ENCODE measurements around the gene DYTN.

The DYTN gene, protein sequence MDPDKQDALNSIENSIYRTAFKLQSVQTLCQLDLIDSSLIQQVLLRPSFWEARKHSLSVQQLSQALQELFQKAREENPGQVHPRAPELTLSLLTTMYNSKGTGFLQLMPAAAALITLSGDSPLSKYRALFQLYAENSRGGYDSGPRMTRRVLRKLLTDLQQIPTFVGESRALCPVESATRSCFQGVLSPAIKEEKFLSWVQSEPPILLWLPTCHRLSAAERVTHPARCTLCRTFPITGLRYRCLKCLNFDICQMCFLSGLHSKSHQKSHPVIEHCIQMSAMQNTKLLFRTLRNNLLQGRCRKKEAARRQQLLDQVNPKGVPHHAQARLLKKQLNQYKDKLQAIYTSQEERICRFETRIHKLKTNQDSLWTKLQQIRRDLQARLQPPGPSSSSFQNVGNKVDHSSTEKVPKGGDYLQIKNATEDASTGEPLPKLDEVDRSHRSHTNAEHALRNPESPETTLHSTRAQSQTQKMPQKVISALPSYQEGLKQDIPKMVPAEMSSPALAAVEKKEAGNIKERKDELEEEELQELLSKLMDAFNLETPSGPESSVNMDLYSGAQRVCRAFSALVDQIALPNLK

DNA sequence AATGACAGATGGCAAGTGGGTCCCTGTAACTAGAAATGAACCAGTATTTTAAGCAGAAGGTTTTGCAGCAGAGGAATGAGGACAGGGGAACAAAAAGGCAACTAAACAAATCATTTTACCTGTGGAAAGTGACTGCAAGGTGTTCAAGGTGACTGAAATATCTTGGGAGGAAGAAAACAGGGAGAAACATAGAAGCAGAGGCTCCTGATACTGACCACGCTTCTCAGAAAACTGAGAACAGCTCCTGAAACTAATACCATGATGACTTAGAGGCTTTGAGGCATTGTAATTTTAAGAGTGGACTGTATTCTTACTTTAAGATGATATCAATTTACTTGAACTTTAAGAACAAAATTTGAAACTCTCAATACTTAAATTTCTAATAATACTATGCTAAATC is at the start of gene DYTN:
TSS of gene DYTN (minus strand) at position 101 of the 400 bp plus-strand sequence. CDS start 117 bp downstream, outside the sequence.
- no peak within 1 kb of the TSS for H3K27ac ChIP-seq
- DNase-seq (ENCODE audit: low spot score), result no peak
- ChIA-PET CTCF (no interaction called here), POLR2A (ENCODE audit: low non-redundant PET) (no interaction called here)
- TF ChIP-seq, protein P1, sequence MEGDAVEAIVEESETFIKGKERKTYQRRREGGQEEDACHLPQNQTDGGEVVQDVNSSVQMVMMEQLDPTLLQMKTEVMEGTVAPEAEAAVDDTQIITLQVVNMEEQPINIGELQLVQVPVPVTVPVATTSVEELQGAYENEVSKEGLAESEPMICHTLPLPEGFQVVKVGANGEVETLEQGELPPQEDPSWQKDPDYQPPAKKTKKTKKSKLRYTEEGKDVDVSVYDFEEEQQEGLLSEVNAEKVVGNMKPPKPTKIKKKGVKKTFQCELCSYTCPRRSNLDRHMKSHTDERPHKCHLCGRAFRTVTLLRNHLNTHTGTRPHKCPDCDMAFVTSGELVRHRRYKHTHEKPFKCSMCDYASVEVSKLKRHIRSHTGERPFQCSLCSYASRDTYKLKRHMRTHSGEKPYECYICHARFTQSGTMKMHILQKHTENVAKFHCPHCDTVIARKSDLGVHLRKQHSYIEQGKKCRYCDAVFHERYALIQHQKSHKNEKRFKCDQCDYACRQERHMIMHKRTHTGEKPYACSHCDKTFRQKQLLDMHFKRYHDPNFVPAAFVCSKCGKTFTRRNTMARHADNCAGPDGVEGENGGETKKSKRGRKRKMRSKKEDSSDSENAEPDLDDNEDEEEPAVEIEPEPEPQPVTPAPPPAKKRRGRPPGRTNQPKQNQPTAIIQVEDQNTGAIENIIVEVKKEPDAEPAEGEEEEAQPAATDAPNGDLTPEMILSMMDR (conservative IDR thresholded peaks at IDR 0.05; ENCODE audit: low read depth), result no peak

DNA sequence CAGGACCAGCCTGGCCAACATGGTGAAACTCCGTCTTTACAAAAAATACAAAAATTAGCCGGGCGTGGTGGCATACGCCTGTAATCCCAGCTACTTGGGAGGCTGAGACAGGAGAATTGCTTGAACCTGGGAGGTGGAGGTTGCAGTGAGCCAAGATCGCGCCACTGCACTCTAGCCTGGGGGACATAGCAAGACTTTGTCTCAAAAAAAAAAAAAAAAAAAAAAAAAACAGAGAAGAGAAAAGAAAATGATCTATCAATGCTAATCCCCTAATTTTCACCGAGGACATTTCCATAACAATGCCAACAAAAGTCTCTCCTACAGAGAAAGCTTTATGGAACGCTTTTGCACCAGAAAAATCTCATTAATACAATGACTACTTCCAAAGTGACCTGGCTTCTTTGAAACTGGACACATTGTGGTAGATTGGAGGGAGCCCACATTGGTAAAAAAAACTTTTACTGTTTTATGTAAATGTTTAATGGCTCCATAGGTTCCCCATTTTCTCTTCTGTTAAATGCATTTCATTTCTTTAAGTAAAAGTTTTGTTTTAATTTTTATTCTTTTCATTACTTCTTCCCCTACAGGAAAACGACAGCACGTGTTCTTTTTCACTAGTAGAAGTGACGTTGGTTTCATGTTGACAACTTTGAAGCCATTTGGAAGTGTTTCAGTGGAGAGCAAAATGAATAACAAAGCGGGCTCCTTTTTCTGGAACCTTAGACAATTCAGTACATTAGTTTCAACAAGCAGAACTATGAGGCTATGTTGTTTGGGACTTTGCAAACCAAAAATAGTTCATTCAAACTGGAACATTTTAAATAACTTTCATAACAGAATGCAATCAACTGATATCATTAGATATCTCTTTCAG is 48.1 kb upstream of the DYTN start:
- no peak for DNase-seq (ENCODE audit: low spot score)
- ChIA-PET POLR2A (ENCODE audit: low non-redundant PET) (interaction anchor here (0.6 kb wide), 1 partner anchor 369 kb away, joined by 3 read pairs; no protein-coding TSS in a partner anchor), CTCF (interaction anchor here (0.7 kb wide), 1 partner anchor 154 kb away, joined by 4 read pairs; no protein-coding TSS in a partner anchor)
- peak overlapping the region; percentile 91 for H3K27ac ChIP-seq
- TF ChIP-seq, protein P1 (conservative IDR thresholded peaks at IDR 0.05; ENCODE audit: low read depth), result no peak

DNA sequence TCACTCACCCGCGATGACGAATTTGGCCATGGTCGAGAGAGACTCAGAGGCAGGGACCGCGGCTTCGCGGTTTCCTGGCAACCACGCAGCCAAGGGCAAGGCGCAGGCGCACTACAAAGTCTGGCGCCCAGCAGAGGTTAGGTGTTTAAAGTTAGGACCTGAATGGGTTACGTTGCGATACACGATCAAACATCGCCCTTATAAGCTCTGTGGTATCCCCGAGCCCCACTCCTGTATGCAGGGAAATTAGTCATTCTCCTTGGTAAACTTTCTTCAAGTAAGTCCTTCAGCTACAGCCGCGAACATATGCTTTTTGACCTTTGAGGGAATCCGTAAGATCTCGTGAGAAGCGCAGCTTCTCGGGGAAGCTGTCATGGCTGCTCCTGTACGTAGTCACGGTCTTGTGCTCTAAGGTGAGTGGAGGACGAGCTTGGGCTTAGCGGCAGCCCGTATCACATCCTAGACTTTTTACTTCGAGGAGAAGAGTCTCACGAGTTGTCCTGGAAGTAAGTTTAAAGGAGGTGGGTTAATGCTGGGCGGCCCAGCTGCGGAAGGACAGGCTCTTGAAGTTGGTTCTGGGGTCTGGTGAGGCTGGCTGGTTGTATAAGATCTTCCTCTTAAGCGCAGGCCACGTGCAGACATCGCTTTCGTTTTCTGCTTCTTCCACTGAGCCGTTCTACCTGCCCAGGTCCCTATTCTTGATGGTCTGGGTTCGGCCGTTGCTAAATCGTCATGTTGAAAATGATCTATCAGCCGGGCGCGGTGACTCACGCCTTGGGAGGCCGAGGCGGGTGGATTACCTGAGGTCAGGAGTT is 47.3 kb upstream of the DYTN start, which contains the start of the genes FASTKD2 and MDH1B:
TSS of gene FASTKD2 (plus strand) at position 365 of the 815 bp plus-strand sequence. CDS start 1,088 bp downstream, outside the sequence.
TSS of gene MDH1B (minus strand) at position 87 of the 815 bp plus-strand sequence. CDS start at position 30, 57 bp downstream.
- TF ChIP-seq, protein P1 (conservative IDR thresholded peaks at IDR 0.05; ENCODE audit: low read depth), result no peak
- CTCF ChIA-PET, result interaction anchor here (0.7 to 0.9 kb wide), 3 partner anchors 35 to 153 kb away, joined by 3 to 5 read pairs (median 4); no protein-coding TSS in a partner anchor
- DNase-seq (ENCODE audit: low spot score), result peak; percentile 92

DNA sequence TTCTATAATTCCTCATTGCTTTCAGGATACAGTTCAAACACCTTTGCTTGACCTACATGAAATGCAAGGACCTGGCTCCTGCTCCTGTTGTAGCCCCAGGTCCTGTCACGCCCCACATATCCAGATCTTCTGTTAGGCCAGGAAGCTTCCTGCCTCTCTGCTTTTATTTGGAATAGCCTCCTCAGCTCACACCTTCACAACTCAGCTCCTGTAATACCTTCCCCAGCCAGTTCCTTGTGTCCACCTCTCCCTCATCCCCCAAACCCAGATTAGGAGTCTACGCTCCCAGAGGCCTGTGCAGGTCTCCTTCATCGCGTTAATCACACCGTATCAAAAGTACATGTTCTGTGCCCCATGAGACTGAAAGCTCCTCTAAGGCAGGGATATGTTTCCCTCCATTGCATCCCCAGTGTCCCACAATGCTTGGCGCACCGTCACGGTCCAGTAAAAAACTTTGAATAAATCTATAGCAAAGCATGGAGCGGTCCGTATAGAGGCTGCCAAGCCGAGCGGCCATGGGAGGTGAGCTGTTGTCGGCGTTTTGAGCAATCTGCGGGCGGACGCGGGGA is 46.6 kb upstream of the DYTN start:
- TF ChIP-seq, protein P1 (conservative IDR thresholded peaks at IDR 0.05; ENCODE audit: low read depth), result no peak
- CTCF ChIA-PET, result interaction anchor here (0.7 to 0.9 kb wide), 2 partner anchors 36 to 151 kb away, joined by 3 to 5 read pairs; no protein-coding TSS in a partner anchor
- no peak for DNase-seq (ENCODE audit: low spot score)
- H3K27ac ChIP-seq, result peak overlapping the region; percentile 91
- POLR2A ChIA-PET (ENCODE audit: low non-redundant PET), result no interaction called here

More for the DNA sequence above, 47.3 kb upstream of the DYTN start, which contains the start of the genes FASTKD2 and MDH1B:
- POLR2A ChIA-PET (ENCODE audit: low non-redundant PET), result interaction anchor here (0.6 kb wide), 1 partner anchor 369 kb away, joined by 3 read pairs; no protein-coding TSS in a partner anchor
- H3K27ac ChIP-seq, result peak within 1 kb of the TSS; percentile 91

DNA sequence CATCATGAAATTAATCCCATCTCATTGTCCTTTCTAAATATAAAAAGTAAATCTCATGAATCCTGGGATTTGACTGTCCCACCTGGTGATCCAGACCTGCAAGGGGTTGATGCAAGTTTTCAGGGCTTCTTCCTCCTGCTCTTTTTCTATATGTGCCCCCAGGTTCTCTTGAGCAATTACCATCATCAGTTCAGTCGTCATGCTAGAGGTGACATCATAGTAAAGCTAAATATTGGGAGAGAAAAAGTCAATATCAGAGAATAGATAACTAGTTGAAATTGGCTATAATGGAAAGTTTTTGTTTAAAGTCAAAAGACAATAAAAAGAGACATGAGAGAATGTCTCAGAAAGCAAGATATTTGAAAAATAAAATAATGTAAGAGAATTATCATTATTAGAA is 38.6 kb upstream of the DYTN start:
- TF ChIP-seq, protein P1 (conservative IDR thresholded peaks at IDR 0.05; ENCODE audit: low read depth), result no peak
- POLR2A ChIA-PET (ENCODE audit: low non-redundant PET), result no interaction called here
- H3K27ac ChIP-seq, result no peak overlapping the region
- DNase-seq (ENCODE audit: low spot score), result no peak
- CTCF ChIA-PET, result no interaction called here

All from RWPE1 (cell line).